IPS-18a (cell line): ENCODE measurements around the gene KCNG2.

Experiments
- H3K27ac ChIP-seq: one replicate; pipeline ENCODE4 v1.5.1; 2013; ENCODE audit warnings: low read length
- H3K27me3 ChIP-seq: one replicate; pipeline ENCODE4 v1.6.1; 2013; ENCODE audit warnings: mild to moderate bottlenecking, low read length; ENCODE audit not compliant: control insufficient read depth, insufficient read depth
- H3K36me3 ChIP-seq: one replicate; pipeline ENCODE4 v1.6.1; 2013; ENCODE audit warnings: low read depth, low read length; ENCODE audit not compliant: control insufficient read depth
- H3K4me1 ChIP-seq: one replicate; pipeline ENCODE4 v1.6.1; 2013; ENCODE audit warnings: low read depth, low read length; ENCODE audit not compliant: control insufficient read depth
- H3K4me3 ChIP-seq: one replicate; pipeline ENCODE4 v1.5.1; 2013; ENCODE audit warnings: low read length
- H3K9ac ChIP-seq: one replicate; pipeline ENCODE4 v1.6.1; 2013; ENCODE audit warnings: mild to moderate bottlenecking, low read length, moderate library complexity
- H3K9me3 ChIP-seq: one replicate; pipeline ENCODE4 v1.6.1; 2013; ENCODE audit warnings: low read depth, low read length; ENCODE audit not compliant: control insufficient read depth

The KCNG2 gene

GRCh38 chr18:79881695-79882094, 84.0 kb downstream of the KCNG2 start:
- no peak overlapping the region for H3K27ac ChIP-seq
- H3K27me3 ChIP-seq: no peaks in the 10 kb centered on the region
- no peak overlapping the region for H3K4me3 ChIP-seq
- H3K4me1 ChIP-seq: no peaks in the 10 kb centered on the region
- no peaks in the 10 kb centered on the region for H3K36me3 ChIP-seq
- no peaks in the 10 kb centered on the region for H3K9me3 ChIP-seq
- no peak overlapping the region for H3K9ac ChIP-seq

DNA sequence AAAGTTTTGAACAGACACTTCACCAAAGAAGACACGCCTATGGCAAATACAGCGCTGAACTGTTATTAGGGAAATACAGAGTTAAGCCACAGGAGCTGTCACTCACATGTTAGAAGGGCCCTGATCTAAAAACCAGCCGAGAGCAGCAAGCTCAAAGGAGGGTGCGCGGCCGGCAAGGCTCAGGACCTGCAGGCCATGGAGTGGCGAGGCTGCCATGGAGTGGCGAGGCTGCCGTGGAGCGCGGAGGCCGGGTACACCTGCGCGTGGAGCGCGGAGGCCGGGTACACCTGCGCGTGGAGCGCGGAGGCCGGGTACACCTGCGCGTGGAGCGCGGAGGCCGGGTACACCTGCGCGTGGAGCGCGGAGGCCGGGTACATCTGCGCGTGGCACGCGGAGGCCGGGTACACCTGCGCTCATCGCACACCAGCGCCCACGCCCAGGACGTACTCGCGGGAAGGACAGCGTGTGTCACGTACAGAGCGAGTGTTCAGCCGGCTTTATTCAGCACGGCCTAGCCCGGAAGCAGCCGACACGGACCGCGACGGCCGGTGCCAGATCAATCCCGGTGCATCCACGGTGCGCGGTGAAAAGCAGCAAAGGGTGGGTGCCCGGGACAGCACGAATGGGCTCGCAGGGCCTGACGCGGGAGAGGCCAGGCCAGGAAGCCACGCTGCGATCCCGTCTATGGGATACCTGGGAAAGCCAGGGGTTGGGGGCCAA, 84.9 kb downstream of the KCNG2 start:
- Histone ChIP-seq H3K27ac (no peak overlapping the region), H3K27me3 (no peaks in the 10 kb centered on the region), H3K9me3 (peaks cover 2% of the 10 kb centered on the region), H3K4me3 (no peak overlapping the region), H3K4me1 (no peaks in the 10 kb centered on the region), H3K36me3 (no peaks in the 10 kb centered on the region), H3K9ac (no peak overlapping the region)

DNA sequence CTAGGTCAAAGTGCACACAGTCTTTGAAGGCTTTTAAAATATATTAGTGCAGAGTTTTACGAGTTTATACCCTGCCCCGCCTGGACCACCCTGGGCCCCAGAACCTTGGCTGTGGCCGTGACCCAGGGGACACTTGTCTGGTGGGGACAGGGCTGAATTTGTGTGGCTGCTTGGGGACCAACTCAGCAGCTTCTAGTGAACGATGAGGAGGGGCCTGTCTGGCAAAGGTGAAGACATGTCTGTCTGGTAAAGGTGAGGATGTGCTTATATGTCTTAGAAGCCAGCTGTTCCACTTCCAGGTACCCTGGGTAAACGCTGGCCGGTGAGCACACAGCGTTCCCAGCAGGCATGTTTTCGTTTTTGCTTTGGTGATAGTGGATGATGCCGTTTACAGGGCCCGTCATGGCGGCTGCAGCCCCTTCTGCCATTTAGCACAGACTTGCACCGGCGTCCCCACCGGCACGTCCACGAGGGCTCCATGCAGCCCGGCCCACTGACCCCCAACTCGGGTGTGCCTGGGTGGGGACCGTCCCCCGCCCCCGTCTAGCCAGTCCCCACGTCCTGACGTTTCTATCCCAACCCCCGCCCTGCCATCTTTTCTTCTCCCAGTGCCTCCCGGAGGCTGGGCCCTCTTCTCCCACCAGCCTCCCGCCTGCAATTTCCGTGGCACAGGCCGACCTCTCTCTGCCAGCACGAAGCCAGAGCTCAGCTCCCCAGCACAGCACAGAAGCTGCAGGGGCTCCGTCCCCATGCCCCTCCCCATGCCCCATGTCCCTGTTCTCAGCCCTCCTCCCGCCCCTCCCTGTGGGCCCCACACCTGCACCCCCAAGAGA, 85.9 kb downstream of the KCNG2 start:
- H3K9ac ChIP-seq: no peak overlapping the region
- no peak overlapping the region for H3K4me3 ChIP-seq
- peaks cover 2% of the 10 kb centered on the region for H3K9me3 ChIP-seq
- no peaks in the 10 kb centered on the region for H3K36me3 ChIP-seq
- no peaks in the 10 kb centered on the region for H3K27me3 ChIP-seq
- H3K27ac ChIP-seq: no peak overlapping the region
- H3K4me1 ChIP-seq: no peaks in the 10 kb centered on the region

DNA sequence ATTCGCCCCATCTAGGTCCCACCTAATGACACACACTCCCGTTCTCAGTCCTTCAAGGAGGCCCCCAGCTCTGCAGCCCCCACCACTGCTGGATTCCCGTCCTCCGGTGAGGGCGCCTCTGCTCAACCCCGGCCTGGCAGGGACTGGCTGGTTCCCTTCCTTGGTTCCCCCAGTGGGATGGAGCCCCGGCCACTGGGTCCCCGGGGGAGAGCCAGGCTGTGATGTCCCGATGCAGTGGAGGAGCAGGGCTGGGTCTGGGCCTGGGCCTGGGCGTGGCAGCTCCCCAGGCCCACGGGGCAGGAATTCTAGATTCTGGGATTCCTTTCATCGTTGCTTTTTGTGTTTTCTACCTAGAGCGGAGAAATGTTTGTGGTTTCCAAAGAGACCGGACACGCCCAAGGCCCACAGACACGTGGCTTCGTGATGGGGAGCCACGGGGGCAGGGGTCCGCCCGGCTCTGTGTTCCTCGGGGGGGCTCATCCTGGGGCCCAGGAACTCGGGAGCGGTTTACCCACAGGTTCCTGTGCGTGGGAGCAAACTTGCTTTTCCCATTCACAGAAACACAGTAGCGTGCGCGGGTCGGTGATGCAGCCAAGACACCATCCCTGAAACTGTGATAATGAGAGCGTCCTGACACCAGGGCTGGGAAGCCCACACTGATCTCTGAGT, 86.7 kb downstream of the KCNG2 start:
- no peak overlapping the region for H3K27ac ChIP-seq
- no peaks in the 10 kb centered on the region for H3K36me3 ChIP-seq
- H3K4me1 ChIP-seq: no peaks in the 10 kb centered on the region
- H3K4me3 ChIP-seq: no peak overlapping the region
- H3K27me3 ChIP-seq: no peaks in the 10 kb centered on the region
- no peak overlapping the region for H3K9ac ChIP-seq
- H3K9me3 ChIP-seq: peaks cover 2% of the 10 kb centered on the region

- Histone ChIP-seq H3K27ac (no peak overlapping the region), H3K27me3 (no peaks in the 10 kb centered on the region), H3K4me3 (no peak overlapping the region), H3K4me1 (no peaks in the 10 kb centered on the region), H3K9me3 (peaks cover 2% of the 10 kb centered on the region), H3K36me3 (no peaks in the 10 kb centered on the region), H3K9ac (no peak overlapping the region)
Observed at GRCh38 chr18:79884963-79885728, 87.4 kb downstream of the KCNG2 start.

GRCh38 chr18:79887181-79888000, 89.7 kb downstream of the KCNG2 start:
- Histone ChIP-seq H3K27me3 (no peaks in the 10 kb centered on the region), H3K4me1 (no peaks in the 10 kb centered on the region)

DNA sequence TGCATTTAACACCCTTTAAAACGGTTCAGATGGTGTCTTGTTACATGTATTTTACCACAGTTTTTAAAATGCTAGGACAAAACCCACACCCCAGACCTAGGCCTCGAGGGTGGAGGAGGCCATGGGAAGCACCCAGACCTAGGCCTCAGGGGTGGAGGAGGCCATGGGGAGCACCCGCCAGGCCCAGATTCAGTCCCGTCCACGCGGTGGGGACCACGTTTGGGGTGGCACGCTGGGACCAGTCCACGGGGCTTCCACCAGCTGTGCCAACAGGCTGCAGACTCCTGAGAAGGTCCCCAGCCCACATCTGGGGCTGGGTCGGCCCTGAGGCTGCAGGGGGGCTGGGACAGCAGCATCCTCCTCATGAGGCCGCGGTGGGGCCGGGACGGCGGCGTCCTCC, 90.3 kb downstream of the KCNG2 start:
- Histone ChIP-seq H3K9ac (no peak overlapping the region), H3K9me3 (peaks cover 13% of the 10 kb centered on the region), H3K27me3 (no peaks in the 10 kb centered on the region), H3K4me3 (no peak overlapping the region), H3K4me1 (no peaks in the 10 kb centered on the region), H3K36me3 (no peaks in the 10 kb centered on the region), H3K27ac (no peak overlapping the region)

More at GRCh38 chr18:79887181-79888000, 89.7 kb downstream of the KCNG2 start:
- H3K27ac ChIP-seq: no peak overlapping the region
- H3K9me3 ChIP-seq: peaks cover 9% of the 10 kb centered on the region
- H3K9ac ChIP-seq: no peak overlapping the region
- H3K36me3 ChIP-seq: no peaks in the 10 kb centered on the region
- H3K4me3 ChIP-seq: no peak overlapping the region

- Histone ChIP-seq H3K4me1 (no peaks in the 10 kb centered on the region), H3K9me3 (peaks cover 24% of the 10 kb centered on the region), H3K36me3 (no peaks in the 10 kb centered on the region), H3K9ac (no peak overlapping the region), H3K27me3 (no peaks in the 10 kb centered on the region), H3K27ac (no peak overlapping the region), H3K4me3 (no peak overlapping the region)
Observed at GRCh38 chr18:79889569-79889968, 91.8 kb downstream of the KCNG2 start.

- H3K4me1 ChIP-seq: no peaks in the 10 kb centered on the region
- no peak overlapping the region for H3K27ac ChIP-seq
- peaks cover 29% of the 10 kb centered on the region for H3K9me3 ChIP-seq
- H3K36me3 ChIP-seq: no peaks in the 10 kb centered on the region
- no peak overlapping the region for H3K4me3 ChIP-seq
- H3K9ac ChIP-seq: no peak overlapping the region
- H3K27me3 ChIP-seq: no peaks in the 10 kb centered on the region
Observed at GRCh38 chr18:79890674-79891073, 92.9 kb downstream of the KCNG2 start.

DNA sequence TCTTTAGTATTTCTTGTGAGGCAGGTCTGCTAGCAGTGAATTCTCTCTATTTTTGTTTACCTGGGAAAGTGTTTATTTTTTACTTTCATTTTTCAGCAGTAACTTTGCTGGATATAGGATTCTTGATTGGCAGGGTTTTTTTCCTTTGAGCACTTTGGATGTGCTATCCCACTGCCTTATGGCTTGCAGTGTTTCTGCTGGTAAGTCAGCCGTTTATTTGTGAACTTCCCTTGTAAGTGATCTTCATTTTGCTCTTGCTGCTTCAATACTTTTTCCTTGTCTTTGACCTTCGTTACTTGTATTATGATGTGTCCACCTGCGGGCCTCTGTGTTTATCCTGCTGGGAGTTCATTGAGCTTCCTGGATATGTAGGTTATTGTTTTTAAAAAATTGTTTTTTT, 99.0 kb downstream of the KCNG2 start:
- no peaks in the 10 kb centered on the region for H3K27me3 ChIP-seq
- no peak overlapping the region for H3K4me3 ChIP-seq
- no peak overlapping the region for H3K9ac ChIP-seq
- no peak overlapping the region for H3K27ac ChIP-seq
- H3K4me1 ChIP-seq: no peaks in the 10 kb centered on the region
- H3K9me3 ChIP-seq: peaks cover 40% of the 10 kb centered on the region
- no peaks in the 10 kb centered on the region for H3K36me3 ChIP-seq
